Ureter (tissue), 1 donor: ENCODE data around the gene TPRG1. TPM values are rescaled to one million over a fixed set of nuclear protein-coding genes. Genes with fewer than 3 reads are reported as not detected.

Experiments
- DNase-seq: peaks from one replicate; pipeline ENCODE4 v3.0.0-alpha.2; 2020; ENCODE audit warnings: low spot score
- total RNA-seq: library from RNA; stranded (reverse); gene quantifications from one replicate; pipeline ENCODE4 v1.2.4, GENCODE V29; 2023
- donor health status: DM: yes; HTN: yes; CAD: no.

TPRG1 gene, protein sequence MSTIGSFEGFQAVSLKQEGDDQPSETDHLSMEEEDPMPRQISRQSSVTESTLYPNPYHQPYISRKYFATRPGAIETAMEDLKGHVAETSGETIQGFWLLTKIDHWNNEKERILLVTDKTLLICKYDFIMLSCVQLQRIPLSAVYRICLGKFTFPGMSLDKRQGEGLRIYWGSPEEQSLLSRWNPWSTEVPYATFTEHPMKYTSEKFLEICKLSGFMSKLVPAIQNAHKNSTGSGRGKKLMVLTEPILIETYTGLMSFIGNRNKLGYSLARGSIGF
- 6.2 TPM for total RNA-seq

DNA sequence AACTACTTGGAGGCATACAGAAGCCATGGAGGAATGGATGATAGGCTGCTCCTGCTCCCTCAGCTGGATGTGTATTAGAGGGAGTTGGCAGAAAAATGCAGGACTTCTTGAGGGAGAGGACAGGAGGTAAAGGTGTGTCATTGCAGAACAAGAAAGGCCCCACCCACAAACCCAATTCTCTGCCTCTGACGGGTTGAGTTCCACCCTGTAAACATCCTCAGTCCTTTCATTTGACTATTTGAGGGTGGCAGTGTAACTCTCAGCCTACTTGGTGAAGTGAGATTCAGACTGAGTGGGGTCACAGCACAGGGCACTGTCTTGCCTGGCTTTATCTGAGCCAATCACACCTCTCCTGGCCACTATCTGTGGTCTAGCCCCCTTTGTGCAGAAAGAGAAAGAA lies at the start of gene TPRG1:
Gene TPRG1 (plus strand): TSS at position 265 of the 400 bp plus-strand sequence. CDS start 35,414 bp downstream, outside the sequence.
- no peak for DNase-seq

DNA sequence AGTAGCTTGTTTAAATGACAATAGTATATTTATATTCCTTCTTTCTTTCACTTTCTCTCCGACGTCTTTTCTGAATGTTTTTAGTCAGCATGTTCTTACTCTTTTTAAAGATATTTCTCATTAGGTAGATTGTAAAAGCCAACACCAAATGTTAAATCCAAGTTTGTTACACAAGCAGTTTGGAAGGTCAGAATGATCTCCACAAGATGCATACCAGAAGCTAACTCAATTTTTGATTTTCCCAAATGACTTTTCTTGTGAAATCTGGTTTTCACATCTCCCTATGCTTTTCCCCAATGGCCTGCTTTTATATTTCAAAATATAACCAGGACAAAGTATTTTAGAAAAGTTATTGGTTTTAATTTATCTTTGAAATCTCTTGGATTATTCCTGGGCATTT lies 49.7 kb upstream of the TPRG1 start:
- no peak for DNase-seq

- DNase-seq = no peak
These were observed 49.1 kb upstream of the TPRG1 start for GRCh38 chr3:189122526-189123205.

DNA sequence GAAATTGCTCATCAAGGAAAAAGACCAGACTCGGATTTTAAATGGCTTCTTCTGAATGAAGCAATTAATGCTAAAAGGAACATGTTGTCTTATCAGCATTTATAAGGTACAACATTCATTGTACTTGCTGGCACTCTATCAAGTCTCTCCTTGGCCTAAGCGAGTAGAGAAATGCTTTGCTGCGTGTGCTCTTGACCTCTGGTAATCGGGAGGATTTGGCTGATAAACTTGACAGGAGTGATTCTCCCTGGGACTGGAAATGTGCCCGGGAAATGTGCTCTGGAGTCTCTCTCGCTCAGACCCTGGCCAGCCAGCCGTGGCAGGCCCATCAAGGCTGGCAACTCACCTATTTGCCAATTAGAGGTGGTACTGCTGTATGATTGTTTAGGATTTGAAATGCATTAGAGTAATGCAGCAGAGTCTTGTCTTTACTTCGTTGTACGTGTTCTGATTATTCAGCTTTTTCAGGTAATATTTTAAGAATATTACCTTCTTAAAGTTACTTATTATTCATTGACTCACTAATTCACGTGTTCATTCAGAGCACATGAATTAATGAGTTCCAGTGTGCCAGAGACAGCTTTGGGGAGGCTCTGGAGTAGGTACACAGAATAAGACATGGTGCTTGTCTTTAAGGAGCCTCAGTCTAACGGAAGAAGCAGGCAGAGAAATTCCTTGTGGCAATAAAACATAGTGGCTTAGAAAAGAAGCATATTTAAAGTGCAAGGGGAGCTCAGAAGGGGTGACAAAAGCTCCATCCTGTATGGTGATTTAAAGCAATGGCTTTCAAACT lies 48.0 kb upstream of the TPRG1 start:
- DNase-seq = peak; percentile 44

DNA sequence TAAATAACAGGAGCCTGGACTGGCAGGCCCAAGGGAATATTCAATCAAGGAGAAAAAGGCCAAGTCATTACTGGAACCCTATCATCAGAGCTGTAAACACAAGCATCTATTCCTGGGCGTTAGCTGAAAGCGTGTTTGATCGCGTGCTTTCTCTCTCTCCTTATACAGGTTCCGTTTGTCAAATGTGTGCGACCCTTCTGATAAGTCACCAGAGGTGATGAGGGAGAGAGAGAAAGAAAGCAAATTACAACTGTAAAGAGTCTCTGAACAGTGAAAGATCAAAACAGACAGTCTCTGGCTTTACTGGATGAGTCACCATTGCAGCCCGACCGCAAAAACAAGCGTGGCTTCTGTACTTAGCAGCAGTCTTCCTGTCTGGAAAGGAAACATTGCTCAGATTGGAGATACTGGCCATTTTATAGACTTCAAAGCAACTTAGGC lies 39.5 kb upstream of the TPRG1 start:
- DNase-seq = peak; percentile 60

GRCh38 chr3:189132839-189133238 lies 38.9 kb upstream of the TPRG1 start:
- no peak for DNase-seq

GRCh38 chr3:189133768-189134167 lies 38.0 kb upstream of the TPRG1 start:
- DNase-seq = no peak

DNA sequence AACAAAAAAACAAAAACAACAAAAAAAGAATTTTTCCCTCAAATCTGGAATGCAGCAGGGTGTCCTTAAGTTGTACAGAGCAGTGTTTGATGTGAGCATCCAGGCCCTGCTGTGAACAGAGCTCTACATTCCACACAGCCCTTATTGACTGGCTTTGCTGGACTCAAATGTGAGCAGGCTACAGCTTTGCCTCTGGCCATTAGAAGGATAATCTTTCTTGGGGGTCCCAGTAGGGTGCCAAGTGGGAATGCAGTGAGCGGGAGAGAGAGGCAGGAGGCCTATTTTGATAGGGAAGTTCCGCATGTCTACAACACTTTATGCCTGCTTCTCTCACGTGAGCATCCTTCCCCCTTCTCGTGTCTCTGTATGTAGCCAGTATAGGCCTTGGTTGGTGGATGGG lies 34.4 kb upstream of the TPRG1 start:
- DNase-seq = no peak

GRCh38 chr3:189138901-189139610 lies 32.7 kb upstream of the TPRG1 start:
- DNase-seq = no peak

- no peak for DNase-seq
These were observed 32.2 kb upstream of the TPRG1 start for GRCh38 chr3:189139611-189139940.

DNA sequence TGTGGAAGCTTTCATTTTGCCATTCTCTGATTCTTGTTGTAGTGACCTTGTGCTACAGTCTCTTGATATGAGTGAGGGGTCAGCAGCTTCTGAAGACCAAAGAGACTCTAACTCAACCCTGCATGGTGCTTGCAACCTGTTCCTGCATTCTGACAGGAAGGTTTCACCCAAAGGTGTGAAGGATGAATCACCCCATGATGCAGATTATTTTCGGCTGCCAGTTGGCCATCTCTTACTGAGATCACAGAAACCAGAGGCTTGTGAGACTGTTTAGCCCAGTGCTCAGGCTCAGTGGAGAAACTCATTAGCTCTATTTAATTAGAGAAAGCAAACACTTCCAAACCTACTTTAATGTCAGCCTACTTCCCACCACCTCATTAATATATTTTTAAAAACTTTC lies 29.2 kb upstream of the TPRG1 start:
- no peak for DNase-seq

GRCh38 chr3:189143321-189143720 lies 28.4 kb upstream of the TPRG1 start:
- no peak for DNase-seq

DNA sequence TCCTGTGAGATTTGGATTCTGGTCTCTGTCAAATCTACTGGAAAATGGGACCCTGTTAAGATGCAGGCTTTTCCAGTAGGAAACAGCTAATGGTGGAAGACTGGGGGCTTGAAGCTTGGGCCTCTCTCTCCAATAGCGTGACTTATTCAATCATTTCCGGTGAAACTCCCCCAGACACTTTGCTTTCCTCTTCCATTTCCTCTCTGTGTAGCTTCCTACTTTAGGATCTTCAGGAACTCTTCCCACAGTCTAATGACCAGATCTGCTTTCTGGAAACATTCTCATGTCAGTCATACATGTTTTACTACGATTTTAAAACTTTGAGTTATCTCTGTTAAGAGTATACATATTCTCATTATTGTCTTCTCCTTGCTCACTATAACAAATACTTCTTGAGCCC lies 28.0 kb upstream of the TPRG1 start:
- no peak for DNase-seq

DNA sequence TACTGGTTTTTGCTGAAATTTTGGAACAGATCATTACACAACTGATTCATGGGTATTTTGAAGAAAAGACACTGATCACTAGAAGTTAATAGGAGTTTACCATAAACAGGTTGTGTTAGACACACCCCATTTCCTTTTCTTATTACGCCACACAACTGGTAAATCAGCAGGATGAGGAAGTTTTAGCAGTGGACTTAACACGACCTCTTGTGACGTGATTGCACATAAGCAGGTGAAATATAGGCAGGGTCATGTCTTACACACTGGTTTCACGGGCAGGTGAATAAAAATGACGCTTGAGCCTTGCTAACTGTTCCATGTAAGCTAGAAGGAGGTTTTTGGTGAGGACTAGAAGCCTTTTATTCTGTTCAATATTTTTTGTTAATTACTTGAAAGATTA lies 27.1 kb upstream of the TPRG1 start:
- no peak for DNase-seq

DNA sequence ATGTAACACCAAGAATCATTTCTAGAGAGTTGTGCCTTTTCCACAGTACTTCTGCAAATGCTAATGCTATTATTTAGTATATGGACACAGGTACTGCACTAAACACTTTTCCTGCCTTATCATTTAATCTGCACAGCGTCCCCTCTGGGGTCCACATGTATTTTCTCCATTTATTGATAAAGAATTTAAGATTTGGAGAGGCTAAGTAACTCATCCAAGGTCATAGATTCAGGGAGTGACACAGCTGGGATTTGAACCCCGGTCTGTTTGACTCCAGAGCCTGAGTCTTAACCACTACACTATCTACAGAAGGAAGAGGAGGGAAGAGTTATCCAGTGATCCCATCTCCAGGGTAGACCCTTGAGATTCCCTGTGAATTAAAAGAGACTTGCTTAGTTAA lies 24.9 kb upstream of the TPRG1 start:
- no peak for DNase-seq

DNA sequence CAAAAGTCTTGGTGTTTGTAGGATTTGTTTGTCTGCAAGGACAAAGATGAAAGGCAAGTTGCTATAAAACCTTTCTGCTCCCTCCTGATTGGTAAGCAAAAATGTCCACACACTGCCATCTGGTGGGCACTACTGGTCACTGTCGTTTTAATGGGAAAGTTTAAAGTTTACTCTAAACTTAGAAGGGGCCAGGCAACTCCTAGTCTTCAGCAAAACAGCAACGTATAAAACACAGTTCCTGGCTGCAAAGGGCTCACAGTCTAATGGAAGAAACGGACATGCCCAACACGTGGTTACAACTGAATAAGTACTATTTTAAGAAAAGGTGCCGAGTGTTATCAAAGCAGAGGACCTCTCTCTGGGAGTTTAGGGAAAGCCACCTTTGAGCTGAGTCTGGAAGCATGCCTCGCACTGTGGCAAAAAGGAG lies 23.7 kb upstream of the TPRG1 start:
- peak; percentile 82 for DNase-seq

DNA sequence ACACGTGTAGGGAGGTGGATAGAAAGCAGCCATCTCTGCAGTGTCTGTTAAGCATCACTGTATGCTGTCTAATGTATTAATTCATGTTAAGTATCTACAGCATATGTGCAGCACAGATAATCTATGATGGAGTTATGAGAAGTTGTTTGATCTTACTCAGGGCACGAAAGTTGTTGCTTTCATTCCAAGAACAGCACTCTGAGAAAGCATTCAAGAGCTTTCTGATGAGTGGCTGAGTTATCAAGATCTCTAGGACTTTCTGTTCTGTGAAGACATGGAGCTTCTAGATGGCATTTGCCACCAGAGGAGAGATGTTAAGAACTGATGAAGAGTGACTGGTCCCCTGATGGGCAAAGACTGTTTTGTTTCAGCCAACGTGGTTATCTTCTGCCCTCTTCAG lies 22.6 kb upstream of the TPRG1 start:
- DNase-seq = no peak

- DNase-seq = no peak
These were observed 14.4 kb upstream of the TPRG1 start for GRCh38 chr3:189157232-189158007.

- no peak for DNase-seq
These were observed 13.7 kb upstream of the TPRG1 start for GRCh38 chr3:189158034-189158433.

DNA sequence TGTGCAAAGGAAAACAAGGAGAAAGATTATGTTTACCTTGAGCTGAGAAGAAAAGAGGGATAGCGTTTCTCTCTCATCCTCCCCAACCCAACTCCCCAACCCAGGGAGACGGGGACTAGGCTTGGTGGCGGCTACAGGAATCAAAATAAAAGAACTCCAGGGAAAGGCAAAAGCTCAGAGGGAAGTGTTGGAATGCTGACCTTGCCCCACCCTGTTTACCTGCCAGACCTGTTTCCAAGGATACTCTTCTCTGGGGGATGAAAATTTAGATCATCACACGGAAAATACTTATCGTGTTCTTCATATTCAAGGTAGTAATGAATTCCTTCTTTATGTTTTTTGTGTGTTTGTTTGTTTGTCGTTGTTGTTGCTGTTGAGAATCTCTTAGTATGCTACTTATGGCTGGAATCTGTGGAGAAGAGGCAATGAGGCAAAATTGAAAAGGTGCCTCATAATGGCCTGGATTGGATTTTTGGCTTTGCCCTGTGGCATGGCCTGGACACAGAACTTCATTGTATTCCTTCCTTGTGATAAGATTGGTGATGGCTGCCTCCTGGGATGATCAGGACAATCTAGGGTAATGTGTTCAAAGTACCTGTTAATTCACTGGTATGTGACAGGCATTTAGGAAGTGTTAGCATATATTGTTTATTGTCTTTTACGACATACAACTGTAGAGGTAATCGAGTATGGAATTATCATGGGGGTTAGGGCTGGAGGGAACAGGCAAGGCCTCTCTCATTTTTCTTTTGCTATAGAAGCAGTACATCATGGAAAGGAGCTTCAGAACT lies 11.1 kb upstream of the TPRG1 start:
- DNase-seq = no peak
